NCI-H2029 treated with DMSO at 0.1 percent for 48 hours (cell line): ENCODE measurements around the gene RPTN.

Experiments used
- DNase-seq: peaks from one replicate; lab custom pipeline; 2025; lab: John Stamatoyannopoulos, UW

RPTN gene

DNA sequence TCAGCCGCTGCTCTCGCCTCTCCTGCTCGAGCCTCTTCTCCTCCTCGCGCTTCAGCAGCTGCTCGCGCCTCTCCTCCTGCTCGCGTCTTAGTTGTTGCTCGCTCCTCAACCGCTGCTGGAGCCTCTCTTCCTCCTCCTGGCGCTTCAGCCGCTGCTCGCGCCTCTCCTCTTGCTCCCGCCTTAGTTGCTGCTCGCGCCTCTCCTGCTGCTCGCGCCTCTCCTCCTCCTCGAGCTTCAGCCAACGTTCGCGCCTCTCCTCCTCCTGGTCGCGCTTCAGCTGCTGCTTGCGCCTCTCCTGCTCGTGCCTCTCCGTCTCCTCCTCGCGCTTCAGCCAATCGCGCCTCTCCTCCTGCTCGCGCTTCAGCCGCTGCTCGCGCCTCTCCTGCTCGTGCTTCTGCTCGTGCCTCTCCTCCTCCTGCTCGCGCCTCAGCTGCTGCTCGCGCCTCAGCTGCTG is 47.5 kb downstream of the RPTN start:
- no peak for DNase-seq

DNA sequence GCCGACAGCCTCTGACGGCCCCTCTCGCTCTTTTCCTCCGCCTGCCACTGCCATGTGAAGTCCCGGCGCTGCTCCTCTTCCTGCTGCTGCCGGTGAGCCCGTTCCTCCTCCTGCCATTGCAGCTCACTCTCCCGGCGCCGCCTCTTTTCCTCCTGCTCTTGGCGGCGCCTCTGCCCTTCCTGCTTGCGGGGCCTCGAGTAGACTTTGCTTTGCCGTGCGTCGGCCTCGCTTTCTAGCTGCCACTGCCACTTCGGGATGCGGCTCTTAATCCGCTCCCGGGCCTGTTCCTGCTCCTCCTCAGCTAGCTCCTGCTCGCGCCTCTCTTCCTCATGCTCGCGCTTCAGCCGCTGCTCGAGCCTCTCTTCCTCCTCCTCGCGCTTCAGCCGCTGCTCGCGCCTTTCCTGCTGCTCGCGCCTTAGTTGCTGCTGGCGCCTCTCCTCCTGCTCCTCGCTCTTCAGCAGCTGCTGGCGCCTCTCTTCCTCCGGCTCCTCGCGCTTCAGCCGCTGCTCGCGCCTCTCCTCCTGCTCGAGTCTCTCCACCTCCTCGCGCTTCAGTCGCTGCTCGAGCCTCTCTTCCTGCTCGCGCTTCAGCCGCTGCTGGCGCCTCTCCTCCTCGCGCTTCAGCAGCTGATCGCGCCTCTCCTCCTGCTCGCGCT is 48.0 kb downstream of the RPTN start:
- DNase-seq, result peak; percentile 1

DNA sequence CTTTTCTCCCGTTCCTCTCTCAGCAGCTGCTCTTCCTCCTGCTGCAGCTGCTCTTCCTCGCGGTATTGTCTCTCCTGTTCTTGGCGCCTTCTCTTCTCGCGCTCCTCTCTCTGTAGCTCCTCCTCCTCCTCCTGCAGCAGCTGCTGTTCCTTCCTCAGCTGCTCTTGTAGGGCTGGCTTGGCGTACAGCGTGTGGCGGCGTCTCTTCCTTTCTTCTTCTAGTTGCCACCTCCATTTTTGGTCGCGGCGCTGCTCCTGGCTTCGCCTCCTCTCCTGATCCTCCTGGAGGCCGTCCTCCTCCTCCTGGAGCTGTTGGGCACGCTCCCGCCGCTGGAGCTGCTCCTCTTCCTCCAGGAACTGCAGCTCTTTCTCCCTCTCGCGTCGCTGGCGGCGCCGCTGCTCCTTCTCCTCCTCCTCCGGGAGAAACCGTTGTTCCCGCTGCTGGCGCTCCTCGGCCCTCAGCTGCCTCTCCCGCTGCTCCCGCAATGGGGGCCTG is 48.6 kb downstream of the RPTN start:
- DNase-seq, result peak; percentile 22

DNA sequence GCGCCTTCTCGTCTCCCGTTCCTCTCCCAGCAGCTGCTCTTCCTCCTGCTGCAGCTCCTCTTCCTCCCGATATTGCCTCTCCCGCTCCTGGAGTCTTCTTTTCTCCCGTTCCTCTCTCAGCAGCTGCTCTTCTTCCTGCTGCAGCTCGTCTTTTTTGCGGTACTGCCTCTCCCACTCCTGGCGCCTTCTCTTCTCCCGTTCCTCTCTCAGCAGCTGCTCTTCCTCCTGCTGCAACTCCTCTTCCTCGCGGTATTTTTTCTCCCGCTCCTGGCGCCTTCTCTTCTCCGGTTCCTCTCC is 49.1 kb downstream of the RPTN start:
- peak; percentile 22 for DNase-seq

DNA sequence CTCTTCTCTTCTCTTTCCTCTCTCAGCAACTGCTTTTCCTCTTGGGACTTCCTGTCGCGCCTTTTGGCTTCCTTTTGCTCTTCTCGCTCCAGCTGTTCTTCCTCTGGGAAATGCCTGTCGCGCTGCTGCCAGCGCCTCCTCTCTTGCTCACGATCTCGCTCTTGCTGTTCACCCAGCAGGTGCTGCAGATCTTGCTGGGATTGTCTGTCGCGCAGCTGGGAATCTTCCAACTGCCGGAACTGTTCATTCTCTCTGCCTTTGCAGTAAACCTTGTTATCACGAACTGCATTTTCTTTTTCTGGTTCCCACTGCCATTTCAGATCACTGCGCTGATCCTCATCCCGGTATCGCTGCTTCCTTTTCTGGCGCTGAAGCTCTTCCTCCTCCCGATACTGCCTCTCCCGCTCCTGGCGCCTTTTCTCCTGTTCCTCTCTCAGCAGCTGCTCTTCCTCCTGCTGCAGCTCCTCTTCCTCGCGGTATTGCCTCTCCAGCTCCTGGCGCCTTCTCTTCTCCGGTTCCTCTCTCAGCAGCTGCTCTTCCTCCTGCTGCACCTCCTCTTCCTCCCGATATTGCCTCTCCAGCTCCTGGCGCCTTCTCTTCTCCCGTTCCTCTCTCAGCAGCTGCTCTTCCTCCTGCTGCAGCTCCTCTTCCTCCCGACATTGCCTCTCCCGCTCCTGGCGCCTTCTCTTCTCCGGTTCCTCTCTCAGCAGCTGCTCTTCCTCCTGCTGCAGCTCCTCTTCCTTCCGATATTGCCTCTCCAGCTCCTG is 49.6 kb downstream of the RPTN start:
- DNase-seq, result no peak

DNA sequence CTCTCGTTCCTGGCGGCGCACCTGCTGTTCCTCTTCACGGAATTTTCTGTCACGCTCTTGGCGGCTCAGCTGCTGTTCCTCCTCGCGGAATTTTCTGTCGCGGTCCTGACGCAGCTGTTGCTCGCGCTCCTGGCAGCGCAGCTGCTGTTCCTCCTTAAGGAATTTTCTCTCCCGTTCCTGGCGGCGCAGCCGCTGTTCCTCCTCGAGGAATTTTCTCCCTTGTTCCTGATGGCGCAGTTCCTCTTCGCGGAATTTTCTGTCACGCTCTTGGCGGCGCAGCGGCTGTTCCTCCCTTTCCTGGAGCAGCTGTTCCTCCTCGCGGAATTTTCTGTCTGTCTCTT is 50.2 kb downstream of the RPTN start:
- DNase-seq, result no peak

DNA sequence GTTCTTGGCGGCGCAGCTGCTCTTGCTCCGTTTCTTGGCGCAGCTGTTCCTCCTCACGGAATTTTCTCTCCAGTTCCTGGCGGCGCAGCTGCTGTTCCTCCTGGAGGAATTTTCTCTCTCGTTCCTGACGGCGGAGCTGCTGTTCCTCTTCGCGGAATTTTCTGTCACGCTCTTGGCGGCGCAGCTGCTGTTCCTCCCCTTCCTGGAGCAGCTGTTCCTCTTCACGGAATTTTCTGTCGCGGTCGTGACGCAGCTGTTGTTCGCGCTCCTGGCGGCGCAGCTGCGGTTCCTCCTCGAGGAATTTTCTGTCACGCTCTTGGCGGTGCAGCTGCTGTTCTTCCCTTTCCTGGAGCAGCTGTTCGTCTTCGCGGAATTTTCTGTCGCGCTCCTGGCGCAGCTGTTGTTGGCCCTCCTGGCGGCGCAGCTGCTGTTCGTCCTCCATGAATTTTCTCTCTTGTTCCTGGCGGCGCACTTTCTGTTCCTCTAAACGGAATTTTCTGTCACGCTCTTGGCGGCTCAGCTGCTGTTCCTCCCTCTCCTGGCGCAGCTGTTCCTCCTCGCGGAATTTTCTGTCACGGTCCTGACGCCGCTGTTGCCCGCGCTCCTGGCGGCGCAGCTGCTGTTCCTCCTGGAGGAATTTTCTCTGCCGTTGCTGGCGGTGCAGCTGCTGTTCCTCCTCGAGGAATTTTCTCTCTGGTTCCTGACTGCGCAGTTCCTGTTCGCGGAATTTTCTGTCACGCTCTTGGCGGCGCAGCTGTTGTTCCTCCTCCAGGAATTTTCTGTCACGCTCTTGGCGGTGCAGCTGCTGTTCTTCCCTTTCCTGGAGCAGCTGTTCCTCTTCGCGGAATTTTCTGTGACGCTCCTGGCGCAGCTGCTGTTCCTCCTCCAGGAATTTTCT is 50.8 kb downstream of the RPTN start:
- DNase-seq, result no peak

DNA sequence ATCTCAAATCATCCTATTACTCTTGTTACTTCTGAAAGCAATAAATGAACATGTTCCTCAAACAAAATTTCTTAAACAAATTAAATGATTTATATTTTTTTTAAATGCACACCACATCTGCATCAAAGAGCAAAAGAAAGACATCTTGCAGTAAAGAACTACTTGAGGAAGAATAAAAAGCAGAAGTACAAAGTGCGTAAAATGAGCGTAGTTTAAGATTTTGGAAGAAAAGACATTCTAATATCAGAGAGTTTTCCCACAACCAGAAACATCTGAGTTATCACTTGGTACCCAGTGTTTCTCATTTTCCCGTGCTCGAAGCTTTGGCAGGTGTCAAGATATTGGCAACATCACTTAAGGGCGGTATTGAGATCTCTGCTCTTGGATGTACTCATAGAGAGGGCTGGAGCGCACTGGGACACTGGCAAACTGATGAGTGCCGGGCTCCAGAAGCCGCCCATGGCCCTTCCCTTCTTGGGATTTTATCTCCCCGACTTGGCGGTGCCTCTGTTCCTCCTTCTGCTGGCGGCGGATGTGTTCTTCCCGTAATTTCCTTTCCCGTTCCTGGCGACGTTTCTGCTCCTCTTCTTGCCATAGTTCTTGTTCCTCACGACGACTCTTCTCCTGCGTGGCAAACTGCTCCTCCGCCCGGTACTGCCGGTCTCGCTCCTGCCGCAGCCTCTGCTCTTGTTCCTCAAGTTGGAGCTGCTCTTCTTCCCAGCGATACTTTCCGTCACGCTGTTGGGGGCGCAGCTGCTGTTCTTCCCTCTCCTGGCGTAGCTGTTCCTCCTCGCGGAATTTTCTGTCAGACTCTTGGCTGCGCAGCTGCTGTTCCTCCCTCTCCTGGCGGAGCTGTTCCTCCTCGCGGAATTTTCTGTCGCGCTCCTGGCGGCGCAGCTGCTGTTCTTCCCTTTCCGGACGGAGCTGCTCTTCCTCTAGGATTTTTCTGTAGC is 51.7 kb downstream of the RPTN start:
- no peak for DNase-seq

DNA sequence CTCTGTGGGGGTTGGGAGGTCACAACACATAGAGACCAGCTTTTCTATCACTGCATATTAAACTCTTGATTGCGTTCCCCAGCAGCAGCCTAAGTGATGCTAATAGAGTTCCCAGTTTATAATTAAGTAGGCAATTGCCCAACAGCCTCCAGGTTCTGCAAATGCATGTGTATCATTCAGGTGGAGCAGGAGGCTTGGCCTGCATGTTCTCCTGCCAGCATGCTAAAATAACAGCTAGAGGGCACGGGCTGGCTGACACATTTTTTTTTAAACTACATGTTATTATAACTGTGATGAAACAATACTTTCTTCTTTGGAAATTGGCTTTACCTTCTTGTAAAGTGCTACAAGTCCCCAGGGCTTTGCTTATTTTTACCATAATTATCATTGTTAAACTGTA is 54.2 kb downstream of the RPTN start:
- DNase-seq, result no peak
